Measurements from ENCODE around the gene FAR2.
"Not testable (repeated sequence)": the region's sequence is repeated elsewhere in the genome, so short reads cannot be mapped to it uniquely, and the experiment has no call there.

The FAR2 gene

GRCh38 chr12:29234965-29235626, 86.0 kb downstream of the FAR2 start:
- DNase-seq (ENCODE audit: low spot score), result no peak

GRCh38 chr12:29238822-29239291, 89.8 kb downstream of the FAR2 start:
- DNase-seq (ENCODE audit: low spot score), result no peak

- no peak for DNase-seq (ENCODE audit: low spot score)
Observed at GRCh38 chr12:29239336-29239735, 90.3 kb downstream of the FAR2 start.

GRCh38 chr12:29240441-29240840, 91.4 kb downstream of the FAR2 start:
- no peak for DNase-seq (ENCODE audit: low spot score)

GRCh38 chr12:29241821-29242591, 92.9 kb downstream of the FAR2 start:
- no peak for DNase-seq (ENCODE audit: low spot score)

- DNase-seq (ENCODE audit: low spot score), result no peak
Observed at GRCh38 chr12:29242921-29243431, 93.9 kb downstream of the FAR2 start.

- no peak for DNase-seq (ENCODE audit: low spot score)
Observed at GRCh38 chr12:29244159-29244765, 95.2 kb downstream of the FAR2 start.

- no peak for DNase-seq (ENCODE audit: low spot score)
Observed at GRCh38 chr12:29245246-29245645, 96.2 kb downstream of the FAR2 start.

- no peak for DNase-seq (ENCODE audit: low spot score)
Observed at GRCh38 chr12:29249930-29250329, 100.9 kb downstream of the FAR2 start.

- no peak for DNase-seq (ENCODE audit: low spot score)
Observed at GRCh38 chr12:29253906-29254625, 105.0 kb downstream of the FAR2 start.

- no peak for DNase-seq (ENCODE audit: low spot score)
Observed at GRCh38 chr12:29255042-29255441, 106.0 kb downstream of the FAR2 start.

- no peak for DNase-seq (ENCODE audit: low spot score)
Observed at GRCh38 chr12:29256598-29256997, 107.5 kb downstream of the FAR2 start.

- not testable (repeated sequence) for DNase-seq (ENCODE audit: low spot score)
Observed at GRCh38 chr12:29257687-29258086, 108.6 kb downstream of the FAR2 start.

GRCh38 chr12:29264424-29264823, 115.3 kb downstream of the FAR2 start:
- DNase-seq (ENCODE audit: low spot score), result no peak

GRCh38 chr12:29269706-29270408, 120.8 kb downstream of the FAR2 start:
- no peak for DNase-seq (ENCODE audit: low spot score)

- no peak for DNase-seq (ENCODE audit: low spot score)
Observed at GRCh38 chr12:29270446-29270845, 121.4 kb downstream of the FAR2 start.

- no peak for DNase-seq (ENCODE audit: low spot score)
Observed at GRCh38 chr12:29273178-29273843, 124.2 kb downstream of the FAR2 start.

GRCh38 chr12:29275834-29276233, 126.8 kb downstream of the FAR2 start:
- DNase-seq (ENCODE audit: low spot score), result no peak

GRCh38 chr12:29277231-29277630, 128.2 kb downstream of the FAR2 start:
- DNase-seq (ENCODE audit: low spot score), result no peak

- DNase-seq (ENCODE audit: low spot score), result no peak
Observed at GRCh38 chr12:29278673-29279420, 129.8 kb downstream of the FAR2 start.

Data from hematopoietic multipotent progenitor cell treated with erythropoietin and hydrocortisone succinate and interleukin-3 and kit ligand, for 17 days (in vitro differentiated cells).